ENCODE results near the gene EXOC2.

GRCh38 chr6:665403-666267 is 27.3 kb downstream of the EXOC2 start:
- TF ChIP-seq CTCF (IDR thresholded peaks at IDR 0.05) (no peak), EZH2 (IDR thresholded peaks at IDR 0.05; ENCODE audit: borderline replicate concordance, insufficient read depth, low read depth, low read length, poor library complexity, severe bottlenecking) (no peak)

Data from B cell (primary cell).